Measurements from ENCODE around the gene APBB2.
A peak's percentile ranks its signal among the peaks of the same experiment; 100 is the strongest.

DNA sequence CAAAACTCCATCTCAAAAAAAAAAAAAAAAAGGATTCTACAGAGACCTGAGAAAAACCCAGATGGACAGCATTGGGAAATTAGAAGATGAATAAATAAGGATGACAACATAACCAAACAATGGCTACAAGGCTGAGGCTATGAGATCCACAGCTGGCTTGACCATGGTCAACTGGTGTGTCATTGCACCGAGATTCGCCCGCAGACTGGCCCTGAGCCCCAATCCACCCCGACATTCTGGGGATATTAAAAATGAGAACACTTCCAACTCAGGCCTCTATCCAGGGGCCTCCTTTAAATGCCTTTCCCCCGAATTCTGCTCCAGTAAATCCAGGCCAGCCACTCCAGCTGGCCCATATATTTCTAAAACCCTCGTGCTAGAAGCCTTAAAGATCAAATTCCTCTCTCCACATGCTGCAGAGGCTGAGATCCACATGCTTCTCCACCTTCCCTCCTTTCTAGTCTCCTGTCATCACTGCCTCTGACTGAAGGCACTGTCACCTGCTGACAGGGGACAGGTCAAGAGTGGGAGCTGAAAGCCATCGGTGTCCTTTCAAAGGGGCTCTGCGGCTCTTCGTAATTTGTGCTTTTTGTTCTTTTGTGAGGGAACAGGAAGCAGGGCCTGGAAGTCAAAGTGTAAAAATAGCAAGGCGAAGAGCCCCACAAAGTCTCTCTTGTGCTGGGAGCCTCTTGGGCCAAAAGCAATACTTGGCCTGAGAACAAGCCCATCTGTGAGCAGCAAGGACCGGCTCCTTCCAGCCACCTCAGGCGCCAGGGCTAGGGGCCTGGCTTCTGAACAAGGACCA is 260.9 kb downstream of the APBB2 start:
- TF ChIP-seq, protein P1, sequence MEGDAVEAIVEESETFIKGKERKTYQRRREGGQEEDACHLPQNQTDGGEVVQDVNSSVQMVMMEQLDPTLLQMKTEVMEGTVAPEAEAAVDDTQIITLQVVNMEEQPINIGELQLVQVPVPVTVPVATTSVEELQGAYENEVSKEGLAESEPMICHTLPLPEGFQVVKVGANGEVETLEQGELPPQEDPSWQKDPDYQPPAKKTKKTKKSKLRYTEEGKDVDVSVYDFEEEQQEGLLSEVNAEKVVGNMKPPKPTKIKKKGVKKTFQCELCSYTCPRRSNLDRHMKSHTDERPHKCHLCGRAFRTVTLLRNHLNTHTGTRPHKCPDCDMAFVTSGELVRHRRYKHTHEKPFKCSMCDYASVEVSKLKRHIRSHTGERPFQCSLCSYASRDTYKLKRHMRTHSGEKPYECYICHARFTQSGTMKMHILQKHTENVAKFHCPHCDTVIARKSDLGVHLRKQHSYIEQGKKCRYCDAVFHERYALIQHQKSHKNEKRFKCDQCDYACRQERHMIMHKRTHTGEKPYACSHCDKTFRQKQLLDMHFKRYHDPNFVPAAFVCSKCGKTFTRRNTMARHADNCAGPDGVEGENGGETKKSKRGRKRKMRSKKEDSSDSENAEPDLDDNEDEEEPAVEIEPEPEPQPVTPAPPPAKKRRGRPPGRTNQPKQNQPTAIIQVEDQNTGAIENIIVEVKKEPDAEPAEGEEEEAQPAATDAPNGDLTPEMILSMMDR (IDR thresholded peaks at IDR 0.05): no peak
- TF ChIP-seq ZNF416 (CRISPR knock-in tag; IDR thresholded peaks at IDR 0.05) (no peak), GABPB1 (CRISPR knock-in tag; IDR thresholded peaks at IDR 0.05) (no peak), SMAD3 (CRISPR knock-in tag; IDR thresholded peaks at IDR 0.05; ENCODE audit: borderline replicate concordance) (0 out of 2 replicates have a peak, but pooled peaks have one; percentile 25)
- TF ChIP-seq, protein P2, sequence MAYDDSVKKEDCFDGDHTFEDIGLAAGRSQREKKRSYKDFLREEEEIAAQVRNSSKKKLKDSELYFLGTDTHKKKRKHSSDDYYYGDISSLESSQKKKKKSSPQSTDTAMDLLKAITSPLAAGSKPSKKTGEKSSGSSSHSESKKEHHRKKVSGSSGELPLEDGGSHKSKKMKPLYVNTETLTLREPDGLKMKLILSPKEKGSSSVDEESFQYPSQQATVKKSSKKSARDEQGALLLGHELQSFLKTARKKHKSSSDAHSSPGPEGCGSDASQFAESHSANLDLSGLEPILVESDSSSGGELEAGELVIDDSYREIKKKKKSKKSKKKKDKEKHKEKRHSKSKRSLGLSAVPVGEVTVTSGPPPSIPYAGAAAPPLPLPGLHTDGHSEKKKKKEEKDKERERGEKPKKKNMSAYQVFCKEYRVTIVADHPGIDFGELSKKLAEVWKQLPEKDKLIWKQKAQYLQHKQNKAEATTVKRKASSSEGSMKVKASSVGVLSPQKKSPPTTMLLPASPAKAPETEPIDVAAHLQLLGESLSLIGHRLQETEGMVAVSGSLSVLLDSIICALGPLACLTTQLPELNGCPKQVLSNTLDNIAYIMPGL (CRISPR knock-in tag; IDR thresholded peaks at IDR 0.05): no peak
